ENCODE results near the gene INCA1. TPM values are rescaled to one million over a fixed set of nuclear protein-coding genes. Genes with fewer than 3 reads are reported as not detected.
A peak's percentile ranks its signal among the peaks of the same experiment; 100 is the strongest.

INCA1 gene
- total RNA-seq, 2 donors from 2014 or later, result 1.6 to 4.2 TPM

DNA sequence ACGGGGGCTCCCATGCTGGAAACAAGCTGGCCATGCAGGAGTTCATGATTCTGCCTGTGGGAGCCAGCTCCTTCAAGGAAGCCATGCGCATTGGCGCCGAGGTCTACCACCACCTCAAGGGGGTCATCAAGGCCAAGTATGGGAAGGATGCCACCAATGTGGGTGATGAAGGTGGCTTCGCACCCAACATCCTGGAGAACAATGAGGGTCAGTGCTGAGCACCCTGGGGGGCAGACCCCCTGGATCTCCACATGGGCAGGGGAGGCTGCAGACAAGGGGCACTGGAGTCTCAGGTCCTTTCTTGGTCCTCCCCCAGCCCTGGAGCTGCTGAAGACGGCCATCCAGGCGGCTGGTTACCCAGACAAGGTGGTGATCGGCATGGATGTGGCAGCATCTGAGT is 42.2 kb downstream of the INCA1 start:
- intact Hi-C loops (cut with DNase I), result no loop called here
- Histone ChIP-seq H3K4me3 (no peak overlapping the region), H3K4me1 (no peaks in the 10 kb centered on the region), H3K36me3 (no peaks in the 10 kb centered on the region), H3K27me3 (no peaks in the 10 kb centered on the region), H3K9me3 (no peaks in the 10 kb centered on the region), H3K9ac (ENCODE audit: low read depth in 2 of 2, low read length in 2 of 2) (no peak overlapping the region), H3K27ac (no peak overlapping the region)
- TF ChIP-seq, protein P1, sequence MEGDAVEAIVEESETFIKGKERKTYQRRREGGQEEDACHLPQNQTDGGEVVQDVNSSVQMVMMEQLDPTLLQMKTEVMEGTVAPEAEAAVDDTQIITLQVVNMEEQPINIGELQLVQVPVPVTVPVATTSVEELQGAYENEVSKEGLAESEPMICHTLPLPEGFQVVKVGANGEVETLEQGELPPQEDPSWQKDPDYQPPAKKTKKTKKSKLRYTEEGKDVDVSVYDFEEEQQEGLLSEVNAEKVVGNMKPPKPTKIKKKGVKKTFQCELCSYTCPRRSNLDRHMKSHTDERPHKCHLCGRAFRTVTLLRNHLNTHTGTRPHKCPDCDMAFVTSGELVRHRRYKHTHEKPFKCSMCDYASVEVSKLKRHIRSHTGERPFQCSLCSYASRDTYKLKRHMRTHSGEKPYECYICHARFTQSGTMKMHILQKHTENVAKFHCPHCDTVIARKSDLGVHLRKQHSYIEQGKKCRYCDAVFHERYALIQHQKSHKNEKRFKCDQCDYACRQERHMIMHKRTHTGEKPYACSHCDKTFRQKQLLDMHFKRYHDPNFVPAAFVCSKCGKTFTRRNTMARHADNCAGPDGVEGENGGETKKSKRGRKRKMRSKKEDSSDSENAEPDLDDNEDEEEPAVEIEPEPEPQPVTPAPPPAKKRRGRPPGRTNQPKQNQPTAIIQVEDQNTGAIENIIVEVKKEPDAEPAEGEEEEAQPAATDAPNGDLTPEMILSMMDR (IDR thresholded peaks at IDR 0.05), result no peak
- no peak for DNase-seq

DNA sequence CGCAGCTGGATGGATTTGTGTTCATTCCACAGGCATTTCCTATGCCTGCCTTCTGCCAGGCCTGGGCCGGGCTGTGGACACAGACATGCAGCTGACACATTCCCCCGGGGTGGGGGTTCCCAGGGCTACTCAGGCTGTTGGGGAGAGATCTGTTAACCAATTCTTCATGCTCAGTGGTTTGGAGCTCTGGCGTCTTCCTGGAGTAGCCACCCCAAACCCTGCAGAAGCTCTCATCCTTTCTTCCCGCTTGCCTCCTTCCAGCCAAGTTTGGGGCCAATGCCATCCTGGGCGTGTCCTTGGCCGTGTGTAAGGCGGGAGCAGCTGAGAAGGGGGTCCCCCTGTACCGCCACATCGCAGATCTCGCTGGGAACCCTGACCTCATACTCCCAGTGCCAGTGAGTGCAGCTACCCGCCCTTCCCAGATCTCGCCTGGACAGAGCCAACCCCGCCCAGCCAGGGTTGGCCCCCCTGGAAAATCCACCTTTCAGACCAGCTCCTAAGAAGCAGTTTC is 43.8 kb downstream of the INCA1 start:
- TF ChIP-seq, protein P1 (IDR thresholded peaks at IDR 0.05), result no peak
- DNase-seq, result no peak
- Histone ChIP-seq H3K36me3 (no peaks in the 10 kb centered on the region), H3K4me1 (no peaks in the 10 kb centered on the region), H3K27me3 (no peaks in the 10 kb centered on the region), H3K4me3 (no peak overlapping the region), H3K27ac (no peak overlapping the region), H3K9me3 (no peaks in the 10 kb centered on the region), H3K9ac (ENCODE audit: low read depth in 2 of 2, low read length in 2 of 2) (no peak overlapping the region)
- intact Hi-C loops (cut with DNase I), result no loop called here

DNA sequence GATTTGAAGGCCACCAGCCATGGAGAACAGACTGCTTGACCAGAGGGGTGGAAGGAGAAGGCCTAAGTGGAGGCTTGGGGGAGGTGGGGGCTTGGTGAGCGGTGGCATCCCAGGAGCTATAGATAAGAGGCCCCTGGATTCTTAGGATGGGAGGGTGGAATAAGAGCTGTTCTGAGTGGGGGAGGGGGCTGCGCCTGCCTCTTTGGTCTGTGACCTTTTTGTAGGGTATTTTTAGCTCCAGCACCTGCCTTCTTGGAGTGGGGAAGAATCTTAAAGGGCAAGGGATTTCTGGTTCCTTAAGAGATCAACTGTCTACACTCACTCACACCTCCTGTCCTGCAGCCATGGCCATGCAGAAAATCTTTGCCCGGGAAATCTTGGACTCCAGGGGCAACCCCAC is 45.8 kb downstream of the INCA1 start:
- H3K9me3 ChIP-seq, result no peaks in the 10 kb centered on the region
- H3K4me3 ChIP-seq, result no peak overlapping the region
- H3K27me3 ChIP-seq, result no peaks in the 10 kb centered on the region
- no peak for DNase-seq
- TF ChIP-seq, protein P1 (IDR thresholded peaks at IDR 0.05), result no peak
- H3K9ac ChIP-seq (ENCODE audit: low read depth in 2 of 2, low read length in 2 of 2), result no peak overlapping the region
- no peak overlapping the region for H3K27ac ChIP-seq
- intact Hi-C loops (cut with DNase I), result no loop called here
- peaks cover 1% of the 10 kb centered on the region for H3K36me3 ChIP-seq
- H3K4me1 ChIP-seq, result peaks cover under 1% of the 10 kb centered on the region

DNA sequence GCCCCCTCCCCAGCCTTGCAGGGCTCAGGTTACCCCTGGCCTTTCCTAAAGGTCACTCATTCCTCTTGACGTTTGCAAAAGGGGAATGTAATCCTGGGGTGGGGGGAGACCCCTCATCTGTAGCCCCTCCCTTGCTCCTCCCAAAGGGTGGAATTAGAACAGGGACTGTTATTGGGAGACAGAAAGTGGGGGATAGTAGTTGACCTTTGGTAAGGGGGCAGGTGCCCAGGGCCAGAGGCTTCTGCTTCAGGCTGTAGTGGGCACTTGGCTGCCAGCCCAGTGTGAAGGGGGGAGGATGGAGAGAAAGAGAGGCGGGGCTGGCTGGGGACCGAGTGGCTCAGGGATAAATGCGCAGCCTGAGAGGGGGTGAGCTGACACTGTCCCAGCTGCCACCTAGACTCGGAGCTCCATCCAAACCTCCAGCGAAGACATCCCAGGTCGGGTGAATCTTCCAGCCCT is 46.5 kb downstream of the INCA1 start, which contains the start of gene ENO3:
ENO3 (plus strand) TSS at position 374 of the 459 bp plus-strand sequence. CDS start 711 bp downstream, outside the sequence.
- peak; percentile 48 for DNase-seq
- Histone ChIP-seq H3K4me3 (peak within 1 kb of the TSS; percentile 89), H3K27ac (peak within 1 kb of the TSS; percentile 98), H3K27me3 (no peaks in the 10 kb centered on the region), H3K36me3 (peaks cover 5% of the 10 kb centered on the region), H3K9ac (ENCODE audit: low read depth in 2 of 2, low read length in 2 of 2) (peak within 1 kb of the TSS; percentile 70 to 86), H3K9me3 (no peaks in the 10 kb centered on the region), H3K4me1 (peaks cover 7% of the 10 kb centered on the region)
- TF ChIP-seq, protein P1 (IDR thresholded peaks at IDR 0.05), result no peak
- intact Hi-C loops (cut with DNase I), result no loop called here

DNA sequence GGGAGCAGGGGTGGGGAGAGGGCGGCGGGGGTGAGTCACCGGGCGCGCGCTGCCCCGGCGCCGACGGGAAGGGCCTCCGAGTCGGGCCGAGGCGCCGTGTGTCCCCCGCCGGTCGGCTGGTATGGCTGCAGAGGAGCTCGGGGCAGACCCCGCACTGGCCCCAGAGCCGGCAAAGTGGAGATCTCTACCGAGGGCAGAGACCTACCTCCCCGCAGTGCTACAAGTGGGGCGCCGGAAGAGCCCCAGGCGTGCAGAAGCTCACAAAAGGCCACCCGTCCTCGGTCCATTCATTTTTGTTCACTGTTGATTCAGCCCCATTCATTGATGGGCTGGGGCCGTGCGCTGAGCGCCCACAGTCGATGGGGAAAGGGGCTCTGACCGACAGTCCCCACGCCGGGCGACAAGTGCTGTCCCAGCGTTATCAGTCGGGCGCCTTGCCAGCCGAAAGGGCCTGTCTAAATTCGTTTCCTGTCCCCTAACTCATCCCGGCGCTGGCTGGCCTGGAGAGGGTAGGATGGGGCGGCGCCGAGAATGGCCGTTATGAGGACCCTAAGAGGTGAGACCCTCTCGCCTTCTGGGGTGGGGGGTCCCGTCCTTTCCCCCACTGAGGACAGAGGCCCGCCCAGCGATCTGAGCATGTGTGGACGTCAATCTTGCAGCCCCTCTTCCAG is 47.1 kb downstream of the INCA1 start:
- H3K36me3 ChIP-seq, result peaks cover 5% of the 10 kb centered on the region
- DNase-seq, result peak; percentile 80
- H3K27me3 ChIP-seq, result no peaks in the 10 kb centered on the region
- intact Hi-C loops (cut with DNase I), result no loop called here
- H3K9ac ChIP-seq (ENCODE audit: low read depth in 2 of 2, low read length in 2 of 2), result peak overlapping the region; percentile 70 to 86
- TF ChIP-seq, protein P1 (IDR thresholded peaks at IDR 0.05), result no peak
- peak overlapping the region; percentile 89 for H3K4me3 ChIP-seq
- H3K9me3 ChIP-seq, result no peaks in the 10 kb centered on the region
- peaks cover 12% of the 10 kb centered on the region for H3K4me1 ChIP-seq
- H3K27ac ChIP-seq, result peak overlapping the region; percentile 98
